GM15510 (cell line): ENCODE results near the gene TNIP1.

Source experiments
- POLR2A ChIP-seq: IDR thresholded peaks from 3 replicates; pipeline ENCODE4 v1.6.1; 2011; ENCODE audit warnings: borderline replicate concordance; ENCODE audit not compliant: insufficient read length; ENCODE audit errors: extremely low read depth

Gene TNIP1

DNA sequence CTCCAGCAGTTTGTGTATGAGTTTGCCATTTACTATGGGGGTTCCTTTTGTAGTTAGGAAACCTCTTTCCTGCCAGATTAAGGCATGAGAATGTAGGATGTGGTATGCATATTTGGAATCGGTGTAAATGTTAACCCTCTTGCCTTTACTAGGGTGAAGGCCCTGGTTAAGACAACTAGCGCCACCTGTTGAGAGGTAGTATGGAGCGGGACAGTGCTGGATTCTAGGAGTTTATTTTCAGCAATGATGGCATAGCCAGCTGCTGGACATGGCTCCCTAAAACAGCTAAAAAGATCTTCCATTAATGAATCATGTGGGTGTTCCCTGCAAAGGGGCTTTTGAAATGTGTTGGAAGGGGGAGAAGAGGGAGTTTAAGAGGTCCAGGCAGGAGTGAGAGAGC lies 91.1 kb downstream of the TNIP1 start:
- no peak for TF ChIP-seq POLR2A

DNA sequence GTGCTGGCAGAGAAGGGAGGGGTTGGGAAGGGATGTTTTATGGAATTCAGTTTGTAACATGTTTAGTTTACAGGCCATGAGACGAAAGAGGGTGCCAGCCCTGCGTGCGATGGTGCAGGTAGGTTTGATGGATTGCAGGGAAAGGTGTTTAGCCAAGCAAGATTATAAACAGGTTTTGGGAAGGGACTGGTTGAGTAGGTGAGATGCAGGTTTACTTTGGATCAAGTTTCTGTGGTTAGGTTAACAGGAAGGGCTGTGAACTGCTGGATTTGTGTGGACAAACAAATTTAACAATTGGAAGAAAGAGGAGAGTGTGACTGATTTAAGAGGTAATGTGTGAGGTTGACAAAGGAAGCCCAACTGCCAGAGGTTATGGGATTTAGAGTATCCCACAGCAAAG lies 93.1 kb downstream of the TNIP1 start:
- TF ChIP-seq POLR2A, result no peak
